GM10847 (cell line): ENCODE measurements around the gene NHSL1.

Experiments
- POLR2A ChIP-seq: IDR thresholded peaks from 2 replicates; pipeline ENCODE4 v1.6.1; 2011; ENCODE audit not compliant: insufficient read length; ENCODE audit errors: extremely low read depth

Gene NHSL1

GRCh38 chr6:138499303-138500018 is at the start of gene NHSL1:
TSS of gene NHSL1 (minus strand) at chr6:138499494. CDS start at chr6:138499290, 204 bp downstream.
- no peak for TF ChIP-seq POLR2A

- TF ChIP-seq POLR2A = no peak
Measured at GRCh38 chr6:138546733-138547185, 47.5 kb upstream of the NHSL1 start.

GRCh38 chr6:138545621-138545980 is 46.3 kb upstream of the NHSL1 start:
- no peak for TF ChIP-seq POLR2A

- no peak for TF ChIP-seq POLR2A
Measured at GRCh38 chr6:138544501-138544900, 45.2 kb upstream of the NHSL1 start.

GRCh38 chr6:138543657-138544056 is 44.4 kb upstream of the NHSL1 start:
- no peak for TF ChIP-seq POLR2A

GRCh38 chr6:138541823-138542481 is 42.7 kb upstream of the NHSL1 start:
- no peak for TF ChIP-seq POLR2A

GRCh38 chr6:138540468-138540867 is 41.2 kb upstream of the NHSL1 start:
- TF ChIP-seq POLR2A = no peak

GRCh38 chr6:138539876-138540275 is 40.6 kb upstream of the NHSL1 start:
- TF ChIP-seq POLR2A = no peak

- no peak for TF ChIP-seq POLR2A
Measured at GRCh38 chr6:138538390-138539031, 39.2 kb upstream of the NHSL1 start.

- TF ChIP-seq POLR2A = no peak
Measured at GRCh38 chr6:138537106-138537505, 37.8 kb upstream of the NHSL1 start.

- no peak for TF ChIP-seq POLR2A
Measured at GRCh38 chr6:138535728-138536455, 36.6 kb upstream of the NHSL1 start.

GRCh38 chr6:138533667-138534066 is 34.4 kb upstream of the NHSL1 start:
- no peak for TF ChIP-seq POLR2A

- no peak for TF ChIP-seq POLR2A
Measured at GRCh38 chr6:138531387-138531786, 32.1 kb upstream of the NHSL1 start.

GRCh38 chr6:138529478-138529877 is 30.2 kb upstream of the NHSL1 start:
- TF ChIP-seq POLR2A = no peak

- TF ChIP-seq POLR2A = no peak
Measured at GRCh38 chr6:138528956-138529355, 29.7 kb upstream of the NHSL1 start.
